ENCODE measurements around the gene PIK3R4.
A peak's percentile ranks its signal among the peaks of the same experiment; 100 is the strongest.

Gene PIK3R4

GRCh38 chr3:130711565-130712324 lies 34.9 kb downstream of the PIK3R4 start:
- no peak for DNase-seq (ENCODE audit: low read depth)
- H3K4me3 ChIP-seq (ENCODE audit: low read depth, low read length), result no peak overlapping the region
- no peak for TF ChIP-seq CTCF (IDR thresholded peaks at IDR 0.05; ENCODE audit: control insufficient read depth, extremely low read depth, insufficient read depth)

GRCh38 chr3:130709671-130710070 lies 37.0 kb downstream of the PIK3R4 start:
- no peak for TF ChIP-seq CTCF (IDR thresholded peaks at IDR 0.05; ENCODE audit: control insufficient read depth, extremely low read depth, insufficient read depth)
- DNase-seq (ENCODE audit: low read depth), result no peak
- no peak overlapping the region for H3K4me3 ChIP-seq (ENCODE audit: low read depth, low read length)

- DNase-seq (ENCODE audit: low read depth), result peak; percentile 95
- no peak overlapping the region for H3K4me3 ChIP-seq (ENCODE audit: low read depth, low read length)
- no peak for TF ChIP-seq CTCF (IDR thresholded peaks at IDR 0.05; ENCODE audit: control insufficient read depth, extremely low read depth, insufficient read depth)
Observed at GRCh38 chr3:130707902-130708601, 38.6 kb downstream of the PIK3R4 start.

- TF ChIP-seq CTCF (IDR thresholded peaks at IDR 0.05; ENCODE audit: control insufficient read depth, extremely low read depth, insufficient read depth), result no peak
- peak; percentile 95 for DNase-seq (ENCODE audit: low read depth)
- H3K4me3 ChIP-seq (ENCODE audit: low read depth, low read length), result peak overlapping the region; percentile 27; the same call in 1 of the 2 replicates
Observed at GRCh38 chr3:130705501-130705900, 41.1 kb downstream of the PIK3R4 start.

- H3K4me3 ChIP-seq (ENCODE audit: low read depth, low read length), result no peak overlapping the region
- DNase-seq (ENCODE audit: low read depth), result no peak
- TF ChIP-seq CTCF (IDR thresholded peaks at IDR 0.05; ENCODE audit: control insufficient read depth, extremely low read depth, insufficient read depth), result no peak
Observed at GRCh38 chr3:130702985-130703384, 43.6 kb downstream of the PIK3R4 start.

GRCh38 chr3:130700541-130700940 lies 46.1 kb downstream of the PIK3R4 start:
- H3K4me3 ChIP-seq (ENCODE audit: low read depth, low read length), result no peak overlapping the region
- DNase-seq (ENCODE audit: low read depth), result no peak
- no peak for TF ChIP-seq CTCF (IDR thresholded peaks at IDR 0.05; ENCODE audit: control insufficient read depth, extremely low read depth, insufficient read depth)
